GM10266 (cell line): Measurements from ENCODE around the gene MAD1L1.

Experiments used
- DNase-seq: peaks from one replicate; pipeline ENCODE4 v3.0.0; 2012; ENCODE audit errors: extremely low spot score
- TF ChIP-seq, protein P1 (sequence below): IDR thresholded peaks from 2 replicates; pipeline ENCODE4 v1.5.1; 2012; ENCODE audit warnings: mild to moderate bottlenecking, low read depth; ENCODE audit not compliant: control insufficient read depth, insufficient read depth; ENCODE audit errors: missing control alignments

The MAD1L1 gene

DNA sequence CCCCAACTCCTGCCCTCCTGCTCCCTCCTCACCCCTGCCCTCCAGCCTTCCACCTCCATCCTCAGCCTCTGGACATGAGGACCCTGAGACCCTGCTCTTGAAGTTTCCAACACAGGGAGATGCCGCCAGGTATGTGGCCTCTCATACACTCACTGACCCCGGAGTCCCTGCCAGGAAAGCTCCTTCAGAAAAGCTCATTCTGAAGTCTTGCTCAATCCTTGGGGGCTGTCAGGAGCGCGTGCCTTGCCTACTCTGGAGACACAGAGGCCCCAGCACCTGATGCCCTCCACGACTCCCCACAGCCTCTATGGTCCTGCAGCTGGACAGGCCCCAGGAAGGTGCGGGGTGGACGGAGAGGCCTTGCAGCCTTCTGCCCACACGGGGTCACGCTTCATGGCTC is 20.3 kb upstream of the MAD1L1 start:
- no peak for DNase-seq
- TF ChIP-seq, protein P1, sequence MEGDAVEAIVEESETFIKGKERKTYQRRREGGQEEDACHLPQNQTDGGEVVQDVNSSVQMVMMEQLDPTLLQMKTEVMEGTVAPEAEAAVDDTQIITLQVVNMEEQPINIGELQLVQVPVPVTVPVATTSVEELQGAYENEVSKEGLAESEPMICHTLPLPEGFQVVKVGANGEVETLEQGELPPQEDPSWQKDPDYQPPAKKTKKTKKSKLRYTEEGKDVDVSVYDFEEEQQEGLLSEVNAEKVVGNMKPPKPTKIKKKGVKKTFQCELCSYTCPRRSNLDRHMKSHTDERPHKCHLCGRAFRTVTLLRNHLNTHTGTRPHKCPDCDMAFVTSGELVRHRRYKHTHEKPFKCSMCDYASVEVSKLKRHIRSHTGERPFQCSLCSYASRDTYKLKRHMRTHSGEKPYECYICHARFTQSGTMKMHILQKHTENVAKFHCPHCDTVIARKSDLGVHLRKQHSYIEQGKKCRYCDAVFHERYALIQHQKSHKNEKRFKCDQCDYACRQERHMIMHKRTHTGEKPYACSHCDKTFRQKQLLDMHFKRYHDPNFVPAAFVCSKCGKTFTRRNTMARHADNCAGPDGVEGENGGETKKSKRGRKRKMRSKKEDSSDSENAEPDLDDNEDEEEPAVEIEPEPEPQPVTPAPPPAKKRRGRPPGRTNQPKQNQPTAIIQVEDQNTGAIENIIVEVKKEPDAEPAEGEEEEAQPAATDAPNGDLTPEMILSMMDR: no peak

DNA sequence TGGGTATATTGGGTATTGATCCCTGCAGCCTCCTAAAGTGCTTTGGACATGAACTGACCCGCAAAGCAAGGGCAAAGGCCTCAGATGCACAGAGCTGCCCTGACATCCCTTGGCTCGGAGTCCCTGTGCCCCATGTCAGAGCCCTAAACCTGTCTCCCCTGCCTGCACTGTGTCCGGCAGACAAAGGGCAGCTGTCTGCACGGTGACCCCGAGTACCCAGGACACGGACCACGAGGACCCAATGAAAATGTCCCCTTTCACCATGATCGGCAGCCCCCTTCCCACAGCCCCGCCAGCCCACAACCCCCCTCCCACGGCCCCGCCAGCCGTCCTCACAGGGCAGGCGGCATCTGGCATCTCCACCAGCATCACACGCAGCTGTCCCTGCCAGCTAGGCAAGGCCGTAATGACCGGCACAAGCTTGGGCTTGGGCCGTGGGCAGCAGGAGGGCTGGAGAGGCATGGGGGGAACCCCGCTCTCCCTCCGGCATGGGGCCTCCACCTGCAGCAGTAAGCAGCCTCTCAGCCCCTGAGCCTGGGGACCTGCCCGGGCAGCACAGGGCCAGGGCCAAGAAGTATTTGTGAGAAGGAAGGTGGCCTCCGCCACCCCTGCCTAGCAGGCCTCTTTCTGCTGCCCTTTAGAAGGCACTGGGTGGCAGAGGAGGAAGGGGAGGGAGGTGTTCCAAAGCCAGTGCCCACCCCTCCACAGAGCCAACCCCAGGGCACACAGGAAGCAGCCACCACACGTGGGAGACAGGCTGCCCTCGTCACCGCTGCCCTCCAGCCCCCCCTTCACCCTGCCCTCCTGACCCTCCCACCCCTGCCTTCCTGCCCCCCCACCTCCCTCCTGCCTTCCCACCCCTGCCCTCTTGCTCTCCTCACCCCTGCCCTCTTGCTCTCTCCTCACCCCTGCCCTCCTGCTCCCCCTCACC is 19.4 kb upstream of the MAD1L1 start:
- no peak for DNase-seq
- TF ChIP-seq, protein P1: no peak

DNA sequence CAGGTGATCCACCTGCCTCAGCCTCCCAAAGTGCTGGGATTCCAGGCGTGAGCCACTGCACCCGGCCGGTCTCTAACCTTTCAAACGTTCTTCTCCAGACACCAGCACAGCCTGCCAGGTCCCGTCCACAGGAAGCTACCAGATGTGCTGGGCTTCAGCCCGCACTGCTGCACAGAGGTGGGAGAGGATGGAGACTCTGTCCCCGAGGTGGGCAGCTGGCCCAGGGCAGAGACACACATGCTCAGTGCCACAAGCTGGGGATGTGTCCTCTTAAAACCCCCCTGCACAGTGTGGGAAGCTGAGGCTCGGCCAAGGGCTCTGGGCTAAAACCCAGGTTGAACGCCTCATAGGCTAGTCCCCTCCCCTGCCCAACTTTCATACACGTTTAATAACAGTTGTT is 18.6 kb upstream of the MAD1L1 start:
- TF ChIP-seq, protein P1: no peak
- DNase-seq: no peak

DNA sequence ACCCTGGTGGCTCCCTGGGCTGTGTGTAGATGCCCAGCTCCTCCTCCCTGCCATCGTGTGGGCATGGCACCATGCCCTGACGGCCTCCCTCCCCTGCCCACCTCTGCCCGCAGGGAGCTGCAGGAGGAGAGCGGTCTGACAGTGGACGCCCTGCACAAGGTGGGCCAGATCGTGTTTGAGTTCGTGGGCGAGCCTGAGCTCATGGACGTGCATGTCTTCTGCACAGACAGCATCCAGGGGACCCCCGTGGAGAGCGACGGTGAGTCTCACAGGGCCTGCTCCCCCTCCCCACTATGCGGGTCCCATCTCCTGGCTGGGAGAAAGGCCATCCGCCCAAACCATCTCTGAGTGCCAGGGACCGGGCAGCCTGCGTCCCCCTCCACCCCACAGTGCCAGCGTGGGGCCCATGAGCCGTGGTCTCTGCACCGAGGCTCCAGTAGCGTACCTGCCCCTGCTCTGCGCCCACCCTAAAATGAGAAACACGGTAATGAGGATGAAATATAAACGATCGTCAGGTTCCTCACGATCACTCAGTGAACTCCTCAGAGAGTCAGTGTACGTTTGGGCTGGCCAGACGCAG is 17.1 kb upstream of the MAD1L1 start:
- no peak for DNase-seq
- TF ChIP-seq, protein P1: no peak

DNA sequence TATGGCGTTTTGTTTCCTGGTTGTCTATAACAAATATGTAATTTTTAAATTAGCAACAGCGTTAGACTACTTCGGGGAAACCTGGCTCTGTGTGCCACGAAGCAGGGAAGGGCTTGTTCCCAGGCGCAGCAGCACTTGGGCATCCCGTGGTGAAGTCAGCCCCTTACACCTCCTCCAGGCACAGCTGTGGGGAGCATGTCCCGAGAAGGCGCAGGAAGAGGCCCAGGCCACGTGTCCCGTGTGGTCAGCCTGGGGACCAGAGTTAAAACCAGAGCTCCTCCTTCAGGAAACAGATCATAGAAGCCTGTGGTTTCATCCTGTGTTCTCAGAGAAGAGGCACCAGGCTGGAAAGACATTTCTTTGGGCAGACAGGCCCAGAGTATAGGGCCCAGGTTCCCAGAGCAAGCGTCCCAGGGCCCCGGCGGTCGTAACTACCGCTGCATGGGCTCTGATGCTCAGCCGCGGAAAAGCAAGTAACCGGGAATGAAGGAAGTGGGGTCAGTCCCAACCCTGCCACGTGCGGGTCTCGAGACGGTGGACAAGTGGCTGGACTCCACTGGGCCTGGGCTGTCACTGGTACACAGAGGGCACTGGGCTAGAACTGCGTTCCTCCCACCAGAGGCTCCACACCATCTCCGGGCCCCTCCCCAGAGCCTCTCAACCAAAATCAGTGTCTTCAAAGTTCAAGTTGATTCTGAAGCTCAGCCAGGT is 16.4 kb upstream of the MAD1L1 start:
- peak; percentile 75 for DNase-seq

DNA sequence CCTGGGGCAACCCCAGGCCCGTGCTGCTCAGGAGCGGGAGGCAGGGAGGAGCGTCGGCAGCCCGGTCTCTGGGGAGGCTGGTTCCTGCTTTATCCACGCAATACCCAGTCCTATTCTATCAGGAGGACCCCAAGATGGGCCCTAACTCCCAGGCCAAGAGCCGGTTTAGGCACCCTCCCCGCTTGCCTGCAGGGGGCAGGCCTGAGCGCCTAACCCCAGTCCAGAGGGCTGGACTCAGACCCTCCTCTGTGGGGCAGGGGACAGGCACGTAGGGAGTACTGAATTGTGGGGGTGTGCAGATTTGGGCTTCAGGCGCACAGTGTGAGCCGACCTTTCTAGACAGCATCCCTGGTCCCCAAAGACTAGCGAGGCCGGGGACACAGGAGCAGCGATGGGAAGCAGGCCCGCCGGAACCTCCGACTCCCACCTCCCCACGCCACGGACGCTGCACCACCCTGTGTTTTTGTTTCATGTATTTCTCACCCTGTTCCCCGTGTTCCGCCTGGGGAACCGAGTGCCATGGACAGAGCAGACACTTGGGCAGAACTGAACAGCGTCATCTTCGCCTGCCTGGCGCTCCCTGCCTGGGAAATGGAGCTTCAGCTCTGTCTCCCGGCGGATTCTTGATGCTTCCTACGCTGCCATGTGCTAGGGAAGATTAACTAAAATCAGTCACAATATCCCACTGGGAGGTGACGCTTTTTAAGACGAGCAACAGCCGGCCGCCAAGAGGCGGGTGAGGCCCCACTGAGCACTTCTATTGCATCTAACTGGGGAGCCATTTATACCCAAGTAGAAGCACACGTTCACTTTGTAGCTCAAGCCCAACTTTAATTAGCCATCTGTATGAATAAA is 14.6 kb upstream of the MAD1L1 start:
- TF ChIP-seq, protein P1: peak; percentile 68

More for the DNA sequence above, 16.4 kb upstream of the MAD1L1 start:
- TF ChIP-seq, protein P1: no peak

More for the DNA sequence above, 14.6 kb upstream of the MAD1L1 start:
- DNase-seq: peak; percentile 70
